ENCODE data around the gene STPG2.

Gene STPG2

GRCh38 chr4:98092833-98093439, 50.3 kb downstream of the STPG2 start:
- DNase-seq: no peak

- no peak for DNase-seq
Observed at GRCh38 chr4:98081936-98082335, 61.3 kb downstream of the STPG2 start.

GRCh38 chr4:98068495-98068894, 74.8 kb downstream of the STPG2 start:
- DNase-seq: no peak

GRCh38 chr4:98055800-98056501, 87.3 kb downstream of the STPG2 start:
- no peak for DNase-seq

GRCh38 chr4:98046665-98047064, 96.6 kb downstream of the STPG2 start:
- DNase-seq: no peak

- DNase-seq: no peak
Observed at GRCh38 chr4:98030059-98030458, 113.2 kb downstream of the STPG2 start.

DNA sequence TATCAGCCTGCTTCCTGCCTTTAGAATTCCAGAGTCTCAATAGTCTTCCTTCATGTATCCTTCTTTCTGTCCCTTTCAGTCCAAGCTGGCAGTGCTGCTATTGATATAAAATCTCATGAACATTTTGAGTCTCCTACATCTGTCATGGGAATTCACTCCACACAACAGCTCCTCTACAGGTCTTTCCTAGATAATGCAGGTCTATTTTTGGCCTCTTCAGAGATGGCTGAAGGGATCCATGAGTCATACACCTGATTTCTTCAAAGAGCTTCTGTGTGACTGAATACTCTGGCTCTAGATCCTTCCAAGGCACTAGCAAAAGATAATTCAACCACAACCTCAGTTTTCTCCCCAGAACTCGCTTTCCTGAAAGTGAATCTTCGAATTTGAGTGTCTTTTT, 115.4 kb downstream of the STPG2 start:
- no peak for DNase-seq

DNA sequence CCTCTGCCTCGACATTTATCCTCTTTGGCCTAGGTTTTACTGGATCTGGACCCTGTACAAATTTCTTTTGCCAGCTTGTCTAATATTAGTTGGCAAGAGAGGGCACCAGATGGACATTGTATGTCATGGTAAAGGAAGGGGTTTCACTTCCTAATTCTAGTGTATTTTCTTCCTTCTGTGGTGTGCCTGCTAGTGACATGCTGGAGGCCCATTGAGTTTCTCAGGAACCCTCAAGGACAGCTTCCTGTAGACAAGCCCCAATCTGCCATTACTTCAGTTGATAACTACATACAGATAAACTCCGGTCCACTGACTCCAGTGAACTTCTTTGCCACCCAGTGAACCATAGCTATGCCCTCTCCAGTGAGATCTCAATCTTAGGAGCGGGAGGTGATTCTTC, 116.9 kb downstream of the STPG2 start:
- DNase-seq: no peak

GRCh38 chr4:98006814-98007412, 136.4 kb downstream of the STPG2 start:
- DNase-seq: no peak

GRCh38 chr4:98006060-98006459, 137.2 kb downstream of the STPG2 start:
- DNase-seq: no peak

DNA sequence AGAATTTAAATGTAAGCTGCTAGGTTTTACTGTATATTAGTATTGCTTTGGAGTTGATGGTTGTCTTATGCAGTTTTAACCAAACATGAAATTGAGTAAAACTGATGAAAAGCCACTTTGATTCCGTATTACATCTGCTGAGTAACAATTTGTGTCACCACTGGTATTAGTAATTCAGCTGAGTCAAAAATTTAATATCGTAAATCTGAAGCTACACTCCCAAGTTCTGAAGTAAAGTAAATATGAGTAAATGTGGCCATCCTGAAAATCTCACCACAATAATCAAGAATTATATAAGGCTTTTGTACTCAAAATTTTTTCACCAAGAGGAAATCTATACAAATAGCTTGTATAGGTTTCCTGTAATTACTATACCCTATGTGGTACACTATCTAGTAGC, 142.3 kb downstream of the STPG2 start:
- no peak for DNase-seq

- no peak for DNase-seq
Observed at GRCh38 chr4:97998203-97998602, 145.1 kb downstream of the STPG2 start.

GRCh38 chr4:97994765-97995465, 148.4 kb downstream of the STPG2 start:
- DNase-seq: no peak

DNA sequence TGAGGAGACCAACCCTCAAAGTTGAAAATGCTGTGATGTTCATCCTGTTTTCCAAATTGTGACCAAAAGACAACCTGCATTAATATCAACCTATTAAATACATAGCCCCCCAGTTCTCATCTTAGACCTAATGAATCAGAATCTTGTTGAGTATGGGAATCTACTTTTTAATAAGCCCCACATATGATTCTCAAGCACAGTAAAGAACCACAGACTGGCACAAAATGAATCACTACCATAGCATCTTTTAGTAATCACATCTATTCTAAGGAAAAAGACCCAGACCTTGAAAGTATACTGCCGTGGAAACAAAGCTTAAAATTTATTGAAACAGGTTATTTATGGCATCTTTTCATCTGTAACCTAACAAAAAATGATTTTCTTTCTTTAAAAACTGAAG, 152.9 kb downstream of the STPG2 start:
- no peak for DNase-seq

DNA sequence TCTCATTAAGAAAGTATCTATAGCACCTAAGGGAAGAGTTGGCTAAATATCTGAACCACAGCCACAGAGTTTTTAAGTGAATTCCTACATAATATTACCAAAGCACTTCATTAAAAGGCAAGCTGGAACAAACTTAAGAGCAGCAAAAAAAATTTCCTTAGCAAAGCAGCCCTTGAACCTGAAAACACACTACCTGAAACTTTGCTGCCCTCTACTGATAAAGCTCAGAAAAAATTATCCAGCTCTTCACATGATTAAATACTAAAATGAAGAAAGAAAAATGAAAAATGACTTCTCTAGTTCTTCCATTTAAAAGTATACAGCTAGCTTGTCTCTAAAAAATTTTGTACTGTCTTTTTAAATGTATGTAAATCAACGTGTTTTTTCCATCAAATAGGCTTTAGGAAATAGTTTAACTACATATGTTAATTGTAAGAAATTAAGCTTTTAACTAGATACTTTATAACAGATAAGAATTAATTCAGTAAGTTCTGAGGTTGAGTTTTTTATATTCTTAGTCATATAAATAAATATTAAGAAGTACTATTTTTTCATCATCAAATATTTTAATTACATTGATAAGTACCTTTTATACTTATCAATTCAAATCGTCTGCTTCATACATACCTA, 156.1 kb downstream of the STPG2 start:
- DNase-seq: peak; percentile 8

DNA sequence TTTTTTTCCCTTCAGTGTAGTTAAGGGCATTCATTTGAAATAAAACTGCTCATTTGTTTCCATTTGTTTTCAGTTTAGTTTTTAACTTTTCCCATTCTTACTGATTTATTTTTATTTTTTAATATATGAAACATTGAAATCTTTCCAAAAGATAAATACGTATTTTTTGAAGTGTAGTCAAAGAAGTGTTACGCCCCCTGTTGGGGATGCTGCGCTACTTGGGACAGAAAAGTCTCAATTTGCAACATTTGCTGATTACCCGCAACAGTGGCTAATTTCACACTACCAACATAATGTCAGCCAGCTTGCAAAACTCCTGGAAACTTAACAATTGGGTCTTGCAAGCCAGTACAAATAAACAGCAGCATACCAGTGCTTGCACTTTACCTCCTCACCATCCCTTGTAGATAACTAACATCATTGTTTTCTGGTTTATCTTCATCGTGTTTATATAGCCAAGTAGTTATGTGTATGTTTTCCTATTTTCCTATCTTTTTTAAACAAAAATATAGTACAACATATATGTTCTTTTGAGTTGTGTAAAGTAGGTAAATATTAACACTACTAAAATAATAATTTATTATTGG, 158.6 kb downstream of the STPG2 start:
- DNase-seq: no peak

GRCh38 chr4:97978791-97979488, 164.3 kb downstream of the STPG2 start:
- no peak for DNase-seq

- DNase-seq: no peak
Observed at GRCh38 chr4:97953171-97953941, 189.9 kb downstream of the STPG2 start.

DNA sequence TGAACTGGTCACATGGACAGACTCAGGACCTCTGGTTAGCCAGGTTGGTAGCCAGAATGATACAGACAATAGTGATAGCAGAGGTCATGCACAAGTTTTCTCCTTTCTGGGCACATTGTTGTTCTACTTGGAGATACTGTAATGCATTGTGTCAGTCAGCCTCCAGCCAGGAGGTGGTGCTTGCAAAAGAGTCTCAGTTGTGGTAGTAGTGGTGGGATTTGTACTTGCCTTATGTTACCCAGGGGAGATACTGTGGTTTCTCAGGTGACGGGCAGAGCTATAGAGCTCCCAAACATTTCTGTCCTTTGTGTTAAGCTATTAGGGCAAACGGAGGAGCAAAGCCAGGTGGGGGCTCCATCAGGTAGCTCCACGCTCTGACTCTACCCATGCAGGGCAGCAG, 190.5 kb downstream of the STPG2 start:
- no peak for DNase-seq

- DNase-seq: no peak
Observed at GRCh38 chr4:97950836-97951235, 192.4 kb downstream of the STPG2 start.

GRCh38 chr4:97942951-97943350, 200.3 kb downstream of the STPG2 start:
- no peak for DNase-seq

DNA sequence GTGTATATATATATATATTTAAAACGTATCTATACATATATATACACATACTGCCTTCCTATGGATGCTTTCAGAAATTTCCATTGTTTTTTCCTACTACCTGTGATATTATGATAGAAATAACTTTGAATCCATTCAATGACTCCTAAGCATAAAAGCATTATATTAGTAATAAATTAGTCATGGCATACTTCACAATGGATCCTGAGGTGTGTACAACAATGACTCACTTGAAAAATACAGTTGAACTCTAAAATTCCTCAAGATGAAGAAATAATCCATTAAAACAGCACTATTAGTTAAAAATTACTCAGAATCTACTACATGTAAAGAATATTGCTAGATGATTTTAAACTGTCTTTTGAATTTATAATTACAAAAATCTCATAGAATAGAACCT, 201.1 kb downstream of the STPG2 start:
- no peak for DNase-seq

Measured in NCI-H1105 (cell line).